Activated T-helper 1 cell treated with anti-CD3 and anti-CD28 coated beads, Interleukin-2, amount 50 U/mL, for 16 hours (primary cell): ENCODE measurements around the gene PPP3R1.
A peak's percentile ranks its signal among the peaks of the same experiment; 100 is the strongest.

Experiments
- DNase-seq, 2 donors: peaks; one replicate each; pipeline ENCODE4 v3.0.0-alpha.2; 2020; ENCODE audit warnings: low read depth in 1 of 2, low spot score in 1 of 2

The PPP3R1 gene

DNA sequence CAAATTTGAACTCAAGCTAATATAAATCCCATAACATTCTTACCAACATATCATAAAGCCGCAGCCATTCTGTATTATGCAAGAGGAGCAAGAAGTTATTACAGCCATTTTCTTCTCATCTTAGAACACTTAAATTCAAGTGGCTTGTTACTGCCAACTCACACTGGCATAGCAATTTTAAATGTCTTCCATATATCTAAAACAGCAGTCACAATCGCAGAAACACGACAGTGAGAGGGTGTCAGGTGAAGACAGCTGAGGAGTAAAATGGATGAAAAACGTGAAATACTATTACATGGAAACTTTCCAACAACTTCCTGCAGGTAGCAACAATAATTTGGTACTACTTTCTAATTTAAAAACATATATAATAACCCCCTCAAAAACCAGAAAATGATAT lies 17.9 kb downstream of the PPP3R1 start:
- no peak for DNase-seq

DNA sequence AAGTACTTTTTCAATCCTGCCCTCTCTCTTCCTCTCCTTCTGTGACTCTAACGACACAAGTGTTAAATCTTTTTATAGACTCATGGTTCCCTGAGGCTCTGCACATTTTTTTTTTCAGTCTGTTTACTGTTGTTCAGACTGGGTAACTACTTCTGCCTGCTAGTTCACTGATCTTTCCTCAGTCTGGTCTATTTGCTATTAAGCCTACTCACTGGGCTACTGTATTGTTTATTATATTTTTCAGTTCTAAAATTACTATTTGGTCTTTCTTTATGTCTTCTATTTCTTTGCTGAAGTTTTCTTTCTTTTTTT lies 21.3 kb downstream of the PPP3R1 start:
- no peak for DNase-seq

DNA sequence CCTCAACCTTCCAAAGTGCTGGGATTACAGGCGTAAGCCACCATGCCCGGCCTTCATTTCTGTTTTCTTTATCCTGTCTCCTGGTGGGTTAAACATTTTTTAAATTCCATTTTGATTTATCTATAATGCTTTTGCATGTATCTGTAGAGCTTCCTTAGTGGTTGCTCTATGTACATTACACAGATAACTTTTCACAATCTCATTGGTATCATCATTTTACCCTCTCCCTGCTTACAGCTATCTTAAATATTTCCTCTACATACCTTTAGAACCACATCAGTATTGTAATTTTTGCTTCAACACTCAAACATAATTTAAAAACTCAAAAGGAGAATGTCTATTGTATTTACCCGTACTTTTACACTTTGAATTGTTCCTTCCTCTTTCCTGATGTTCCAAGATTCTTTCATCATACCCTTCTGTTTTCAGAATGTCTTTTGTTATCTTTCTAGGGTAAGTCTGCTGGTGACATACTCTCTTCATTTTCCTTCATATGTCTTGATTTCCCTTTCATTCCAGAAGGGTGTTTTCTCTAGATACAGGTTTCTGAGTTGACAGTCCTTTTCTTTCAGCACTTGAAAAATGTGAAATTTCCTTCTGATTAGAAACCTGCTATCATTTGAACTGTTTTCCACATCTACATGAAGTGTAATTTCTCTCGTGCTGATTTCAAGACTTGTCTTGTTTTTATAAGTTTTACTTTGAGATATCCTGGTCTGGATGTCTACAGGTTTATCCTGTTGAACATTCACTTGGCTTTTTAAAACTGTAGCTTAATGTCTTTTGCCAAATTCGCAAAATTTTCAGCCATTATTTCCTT lies 21.9 kb downstream of the PPP3R1 start:
- no peak for DNase-seq

DNA sequence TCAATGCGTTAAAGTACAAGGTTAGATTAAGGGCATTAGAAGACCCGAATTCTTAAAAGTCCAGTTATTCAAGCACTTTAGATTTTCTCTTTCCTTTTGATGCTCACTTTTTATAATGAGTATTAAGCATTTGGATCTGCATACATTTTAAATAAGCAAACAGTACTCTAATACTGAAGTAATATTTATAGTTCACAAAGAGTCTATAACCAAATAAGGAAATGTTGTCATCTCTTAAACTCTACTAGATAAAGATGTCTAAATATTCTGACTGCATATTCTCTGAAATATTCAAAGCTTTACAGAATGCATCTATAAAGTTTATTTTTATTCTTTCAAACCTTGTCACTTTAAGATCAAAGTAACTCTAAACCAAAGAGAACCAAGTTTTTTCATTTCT lies 25.5 kb downstream of the PPP3R1 start:
- no peak for DNase-seq

DNA sequence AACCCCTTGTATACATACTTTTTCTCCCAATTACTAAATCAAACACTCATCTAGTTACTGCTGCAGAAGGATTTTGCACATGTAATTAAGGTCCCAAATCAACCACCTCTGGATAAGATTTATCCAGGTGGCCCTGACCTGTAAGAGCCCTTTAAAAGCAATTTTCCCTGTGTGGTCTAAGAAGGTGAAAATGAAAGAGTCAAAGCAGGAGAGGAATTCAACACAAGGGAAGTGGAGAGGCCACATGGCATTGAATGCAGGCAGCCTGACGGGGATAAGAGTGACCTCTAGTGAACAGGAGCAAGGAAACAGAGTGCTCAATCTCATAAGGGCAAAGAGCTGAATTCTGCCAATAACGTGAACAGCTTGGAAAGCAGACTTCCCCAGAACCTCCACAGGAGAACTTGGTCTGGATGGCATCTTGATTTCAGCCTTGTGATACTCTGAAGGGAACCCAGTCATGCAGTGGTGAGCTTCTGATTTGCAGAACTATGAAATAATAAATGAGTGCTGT lies 27.2 kb downstream of the PPP3R1 start:
- peak in 1 of 2 donors; percentile 8 for DNase-seq

DNA sequence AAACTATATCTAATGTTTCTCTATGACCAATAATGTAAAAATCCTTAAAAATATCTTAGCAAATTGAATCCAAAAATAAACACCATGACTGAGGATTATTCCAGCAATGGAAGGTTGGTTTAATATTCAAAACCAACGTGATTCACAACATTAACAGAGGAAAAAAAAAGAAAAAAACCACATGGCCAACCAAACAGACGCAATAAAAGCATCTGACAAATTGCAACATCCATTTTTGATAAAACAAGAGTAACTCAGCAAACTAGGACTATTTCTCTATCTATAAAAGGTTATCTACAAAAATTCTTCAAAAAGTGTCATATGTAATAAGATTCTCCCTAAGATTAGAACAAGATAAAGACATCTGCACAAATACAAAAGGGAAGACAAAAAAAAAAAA lies 28.9 kb downstream of the PPP3R1 start:
- no peak for DNase-seq

DNA sequence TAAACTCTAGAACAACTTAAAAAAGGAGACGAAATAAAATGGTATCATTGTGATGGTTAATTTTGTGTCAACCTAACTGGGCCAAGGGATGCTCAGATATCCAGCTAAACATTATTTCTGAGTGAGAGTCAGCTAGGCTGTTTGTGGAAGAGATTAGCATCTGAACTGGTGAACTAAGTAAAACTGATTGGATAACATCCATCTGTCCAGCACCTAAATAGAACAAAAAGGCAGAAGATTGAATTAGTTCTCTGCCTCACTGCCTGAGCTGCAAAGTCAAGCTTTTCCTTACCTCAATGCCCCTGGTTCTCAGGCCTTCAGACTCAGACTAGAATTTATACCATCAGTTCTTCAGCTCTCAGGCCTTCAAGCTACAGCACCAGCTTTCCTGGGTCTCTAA lies 30.0 kb downstream of the PPP3R1 start:
- no peak for DNase-seq

DNA sequence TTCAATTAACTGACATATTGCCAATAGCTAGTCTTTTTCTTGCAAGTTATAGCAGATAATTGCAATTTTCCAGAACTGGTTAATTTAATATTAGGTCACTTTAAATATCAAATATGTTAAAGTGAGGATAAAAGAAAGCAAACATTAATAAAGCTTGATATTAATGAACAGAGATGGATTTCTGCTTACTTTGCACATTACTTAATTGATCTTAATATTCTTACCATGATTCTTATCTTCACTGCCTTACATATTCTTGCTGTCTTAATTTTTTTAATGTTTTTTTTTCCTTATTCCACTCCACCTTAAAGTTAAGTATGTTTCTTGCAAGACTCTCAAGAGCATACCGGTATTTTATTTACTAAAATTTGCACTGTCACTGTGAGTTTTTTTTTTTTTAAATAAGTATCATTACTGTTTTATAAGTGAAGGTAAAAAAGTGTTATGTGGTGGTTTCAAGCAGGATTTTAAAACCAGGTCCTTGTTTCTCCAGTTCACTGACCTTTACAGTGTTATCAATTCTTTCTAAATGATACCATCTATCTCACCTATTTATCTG lies 33.9 kb downstream of the PPP3R1 start:
- DNase-seq = no peak

DNA sequence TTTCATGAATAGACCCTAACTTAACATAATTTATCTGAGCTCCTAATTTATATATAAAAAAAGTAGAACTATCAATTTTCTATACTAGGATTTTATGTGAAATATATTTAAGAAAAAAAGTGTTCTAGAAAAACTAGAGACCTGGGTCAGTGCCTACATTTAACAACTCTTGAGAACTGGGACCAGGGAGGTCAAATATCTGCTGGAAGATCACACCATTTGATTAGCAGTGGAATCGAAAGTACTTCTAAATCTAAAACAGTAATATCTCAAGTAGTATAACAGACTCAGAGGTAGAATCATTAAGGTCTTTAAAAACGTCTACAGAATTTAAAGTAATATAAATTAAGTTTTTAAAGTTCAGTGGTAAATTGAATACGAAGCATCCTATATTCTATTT lies 34.6 kb downstream of the PPP3R1 start:
- DNase-seq = no peak

DNA sequence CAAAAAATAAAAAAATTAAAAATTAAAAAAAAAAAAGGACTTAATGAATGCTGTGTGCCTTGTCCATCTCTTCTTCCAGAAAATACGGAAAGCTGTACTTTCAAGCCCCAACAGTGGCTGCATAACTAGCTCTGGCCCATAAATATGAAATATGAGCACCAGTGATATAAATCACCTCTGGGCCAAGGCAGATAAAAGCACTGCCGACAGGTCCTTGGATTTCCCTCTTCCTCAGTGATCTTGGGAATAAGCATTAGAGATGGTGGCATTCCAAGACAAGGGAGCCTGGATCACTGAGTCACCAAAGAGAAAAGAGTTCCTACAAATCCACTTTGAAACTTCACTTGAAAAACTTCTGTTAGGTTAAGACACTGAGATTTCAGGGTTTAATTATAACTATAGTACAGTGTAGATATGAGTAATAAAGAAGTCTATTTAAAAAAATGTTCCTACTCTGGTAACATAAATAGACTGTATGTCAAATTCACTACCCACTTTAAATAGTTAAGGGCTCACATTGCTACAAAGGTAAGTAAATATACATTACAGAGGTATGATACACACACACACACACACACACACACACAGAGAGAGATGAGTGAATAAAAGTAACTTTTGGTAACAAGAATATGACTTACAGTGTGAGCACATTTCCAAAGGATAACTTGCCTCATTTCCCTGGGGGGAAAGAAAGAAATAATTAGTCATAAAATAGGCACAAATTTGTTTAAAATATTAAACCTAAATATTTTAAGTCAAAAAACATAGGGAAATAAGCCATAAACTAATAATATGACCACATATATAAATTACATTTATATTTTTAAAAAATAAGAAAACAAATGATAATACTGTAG lies 35.6 kb downstream of the PPP3R1 start:
- no peak for DNase-seq

DNA sequence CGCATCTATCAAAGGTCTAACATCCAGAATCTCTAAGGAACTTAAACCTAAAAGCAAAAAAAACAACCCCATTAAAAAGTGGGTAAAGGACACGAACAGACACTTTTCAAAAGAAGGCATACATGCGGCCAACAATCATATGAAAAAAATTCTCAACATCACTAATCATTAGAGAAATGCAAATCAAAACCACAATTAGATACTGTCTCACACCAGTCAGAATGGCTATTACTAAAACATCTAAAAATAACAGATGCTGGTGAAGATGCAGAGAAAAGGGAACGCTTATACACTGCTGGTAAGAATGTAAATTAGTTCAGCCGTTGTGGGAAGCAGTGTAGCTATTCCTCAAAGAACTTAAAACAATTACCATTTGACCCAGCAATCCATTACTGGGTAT lies 38.0 kb downstream of the PPP3R1 start:
- DNase-seq = no peak

DNA sequence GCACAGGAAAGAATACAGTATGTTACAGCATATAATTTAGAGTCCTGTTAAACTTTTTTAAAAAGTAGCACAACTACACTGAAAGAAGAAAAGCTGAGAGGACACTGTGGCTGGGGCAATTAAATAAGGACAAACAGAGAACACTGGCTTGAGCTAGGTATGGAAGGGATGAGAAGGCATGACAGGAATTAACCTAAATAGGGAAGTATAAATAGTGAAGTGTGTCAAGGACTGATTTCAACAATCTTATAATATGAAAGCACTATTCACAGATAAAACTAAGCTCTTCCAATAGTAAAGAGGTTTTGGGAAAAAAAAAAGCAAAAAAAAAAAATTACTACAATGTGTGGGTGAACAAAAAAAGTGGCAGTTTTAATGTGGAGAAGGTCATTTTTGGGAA lies 45.5 kb downstream of the PPP3R1 start:
- no peak for DNase-seq

DNA sequence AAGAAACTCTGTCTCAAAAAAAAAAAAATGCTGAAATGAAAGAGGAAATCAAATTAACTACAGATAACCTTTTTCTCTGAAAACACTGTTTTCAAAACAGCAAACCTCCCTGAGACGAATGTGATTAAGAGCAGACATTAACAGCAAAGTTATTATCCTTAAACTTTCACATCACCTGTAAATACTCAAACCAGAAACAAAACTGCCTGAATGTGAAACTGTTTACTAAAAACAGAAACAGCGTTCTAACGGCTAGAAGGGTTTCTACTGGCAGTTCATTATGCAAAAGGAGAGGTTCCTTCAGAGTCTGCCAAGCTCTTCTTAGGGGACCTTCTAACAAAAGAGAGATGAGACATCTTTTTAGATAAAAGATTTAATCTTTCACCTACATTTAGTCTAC lies 48.7 kb downstream of the PPP3R1 start:
- DNase-seq = no peak

DNA sequence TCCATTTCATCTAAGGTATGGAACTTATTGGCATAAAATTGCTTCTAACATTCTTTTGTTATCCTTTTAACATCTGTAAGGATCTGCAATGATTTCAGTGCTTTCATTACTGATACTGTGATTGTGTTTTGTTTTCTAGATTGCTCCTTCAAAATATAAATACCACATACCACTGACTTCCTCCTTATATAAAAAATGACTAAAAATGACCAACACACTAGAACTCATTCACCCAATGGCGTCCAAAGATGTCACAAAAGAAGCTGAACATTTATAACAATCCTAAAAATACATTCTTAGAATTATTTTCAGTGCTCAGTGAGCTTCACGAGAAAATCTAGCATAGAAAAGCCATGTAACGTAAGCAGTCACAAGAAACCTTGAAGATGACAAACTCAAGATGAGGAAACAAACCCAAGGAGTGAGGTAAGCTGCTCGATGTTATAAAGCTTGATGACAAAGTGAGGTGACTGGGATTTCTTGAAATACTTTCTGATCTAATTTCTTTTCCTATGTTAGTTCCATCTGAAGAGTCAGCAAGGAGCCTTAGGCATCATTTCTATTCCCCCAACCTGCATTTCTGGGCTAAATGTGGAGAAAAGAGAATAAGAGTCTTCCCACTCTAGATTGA lies 52.1 kb downstream of the PPP3R1 start:
- no peak for DNase-seq

DNA sequence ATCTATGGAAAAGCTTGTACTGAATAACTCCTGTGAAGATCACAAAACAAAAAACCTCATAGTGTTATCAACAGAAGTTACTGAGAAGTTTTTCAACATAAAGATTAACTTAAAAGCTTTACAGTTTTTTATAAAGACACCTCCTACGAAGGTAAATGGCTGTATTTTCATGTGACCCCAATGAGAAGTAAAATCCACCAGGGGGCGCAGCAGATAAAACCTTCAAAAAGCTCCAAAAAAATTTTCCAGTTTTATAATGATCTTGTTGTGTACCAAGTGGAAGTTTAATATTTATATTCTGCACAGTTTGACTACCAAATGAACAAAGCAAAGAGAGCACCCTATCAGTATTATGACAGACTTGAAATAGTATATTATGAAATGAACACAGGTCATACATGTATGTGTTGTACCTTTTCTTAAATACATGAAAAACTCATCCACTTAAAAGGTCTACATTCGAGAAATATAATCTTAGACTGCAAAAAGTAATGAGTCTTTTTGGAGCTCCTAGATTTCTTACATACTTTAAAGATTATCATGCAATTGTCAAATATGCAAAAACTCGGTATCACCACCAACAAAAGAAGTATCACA lies 56.1 kb downstream of the PPP3R1 start:
- peak in 1 of 2 donors; percentile 12 for DNase-seq

DNA sequence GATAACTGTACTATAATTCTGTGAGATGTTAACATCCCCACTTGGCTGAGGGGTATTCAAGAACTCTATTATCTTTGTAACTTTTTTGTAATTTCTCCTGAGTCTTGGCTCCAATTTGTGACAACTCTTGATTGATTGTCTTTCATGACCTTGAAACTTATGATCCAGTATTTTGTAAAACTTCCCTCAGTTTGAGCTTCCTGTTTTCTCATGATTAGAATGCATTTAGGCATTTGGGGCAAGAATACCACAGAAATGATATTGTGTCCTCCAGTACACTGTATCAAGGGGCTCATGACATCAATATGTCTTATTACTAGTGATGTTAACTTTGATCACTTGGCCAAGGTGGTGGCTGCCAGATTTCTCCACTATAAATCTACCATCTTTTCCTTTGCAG lies 57.2 kb downstream of the PPP3R1 start:
- no peak for DNase-seq

DNA sequence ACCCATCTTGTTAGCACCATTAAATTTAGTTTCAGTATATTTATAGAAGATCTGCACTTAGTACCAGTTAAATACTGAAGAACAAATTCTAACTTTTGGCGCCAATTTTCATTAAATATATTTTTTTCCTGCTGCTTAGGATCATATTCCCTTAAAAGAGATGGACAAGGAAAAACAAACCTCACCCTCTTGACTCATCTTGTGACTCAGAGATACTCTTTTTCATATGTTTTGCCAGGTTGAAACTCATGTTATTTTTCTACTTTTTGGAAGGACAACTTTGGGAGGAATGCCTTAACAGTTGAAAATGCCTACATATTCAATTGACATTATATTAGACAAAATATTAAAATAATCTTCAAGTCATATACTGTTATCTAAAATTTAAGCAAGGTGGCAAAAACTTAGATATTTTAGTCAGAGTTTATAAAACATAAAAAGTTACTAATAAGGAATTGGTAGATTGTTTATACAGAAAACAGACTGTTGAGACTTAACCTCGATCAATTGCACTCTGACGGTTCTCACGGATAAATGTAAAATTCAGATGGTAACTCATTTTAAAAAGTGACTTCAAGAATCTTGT lies 58.5 kb downstream of the PPP3R1 start:
- no peak for DNase-seq

DNA sequence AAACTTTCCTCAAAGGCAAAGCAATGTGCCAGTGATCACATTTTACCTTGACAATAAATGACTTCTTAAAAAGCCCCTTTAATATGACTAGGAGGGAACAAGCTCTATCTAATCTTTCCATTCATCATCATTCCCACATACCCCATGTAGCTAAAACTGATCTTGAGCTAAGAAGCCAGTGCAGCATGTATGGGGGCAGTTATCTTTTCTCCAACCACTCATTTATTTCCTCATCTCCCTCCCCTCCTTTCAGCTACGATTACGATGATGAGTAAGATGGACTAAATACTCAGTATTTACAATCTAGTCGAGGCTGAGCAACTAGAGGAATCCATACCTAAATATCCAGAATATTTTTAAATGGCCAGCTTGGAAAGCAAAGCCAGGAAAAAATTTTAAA lies 59.2 kb downstream of the PPP3R1 start:
- no peak for DNase-seq

DNA sequence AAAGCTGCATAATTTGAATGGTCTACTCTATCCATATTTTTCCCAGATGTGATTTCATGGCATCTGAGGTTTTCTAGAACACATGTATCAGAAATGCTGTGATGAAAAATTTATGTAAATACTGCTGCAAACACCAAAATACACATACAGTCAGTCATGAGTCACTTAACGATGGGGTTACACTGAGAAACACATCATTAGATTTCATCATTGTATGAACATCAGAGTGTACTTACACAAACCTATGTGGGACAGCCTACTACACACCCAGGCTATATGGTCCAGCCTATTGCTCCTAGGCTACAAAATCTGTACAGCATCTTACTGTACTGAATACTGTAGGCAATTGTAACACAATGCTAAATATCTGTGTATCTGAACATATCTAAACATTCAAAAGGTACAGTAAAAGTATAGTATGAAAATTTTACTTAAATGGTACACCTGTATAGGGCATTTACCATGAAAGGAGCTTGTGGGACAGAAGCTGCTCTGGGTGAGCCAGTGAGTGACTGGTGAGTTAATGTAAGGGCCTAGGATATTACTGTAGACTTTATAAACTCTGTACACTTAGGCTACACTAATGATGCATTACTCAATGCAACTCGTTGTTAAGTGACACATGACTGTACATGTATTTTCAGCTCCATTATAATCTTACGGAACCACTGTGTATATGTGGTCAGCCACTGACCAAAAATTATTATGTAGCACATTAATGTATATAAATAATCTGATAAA lies 61.2 kb downstream of the PPP3R1 start:
- no peak for DNase-seq
